Spleen (tissue), 7 donors: Measurements from ENCODE around the gene CDC42EP5.
A peak's percentile ranks its signal among the peaks of the same experiment; 100 is the strongest.

ENCODE experiments used
- CTCF ChIP-seq, 11 experiments: fragments of 200-600 bp in 7 of 11; fragments of 450-650 bp in 4 of 11; sonication (generic) in 4 of 11; IDR thresholded peaks in 8 of 11; conservative IDR thresholded peaks in 3 of 11; 1 replicate in 7 of 11; 2 replicates in 4 of 11; pipeline versions ENCODE4 v1.4.0 to v1.8.0; 2016 to 2021; ENCODE audit warnings: antibody characterized with exemption in 11 of 11, inconsistent platforms in 4 of 11, mild to moderate bottlenecking in 1 of 11
- POLR2A ChIP-seq, 3 donors: fragments of 450-650 bp; IDR thresholded peaks; one replicate each; pipeline ENCODE4 v1.5.1; 2017; ENCODE audit warnings: antibody characterized with exemption in 3 of 3, mild to moderate bottlenecking in 1 of 3
- POLR2AphosphoS5 ChIP-seq, 3 donors: sonication (generic); formaldehyde crosslinking; IDR thresholded peaks; one replicate each; pipeline ENCODE4 v1.5.1; 2017; ENCODE audit warnings: antibody characterized with exemption in 3 of 3
- donor health status: DM: no; HTN: no; CAD: no; lungs with moderate emphysema.
- donor health status: DM: no; HTN: no; CAD: no.
- donor health status: DM: no; HTN: no; CAD: no.

- TF ChIP-seq POLR2A (IDR thresholded peaks at IDR 0.05) (no peak), POLR2AphosphoS5 (IDR thresholded peaks at IDR 0.05) (no peak), CTCF (IDR thresholded peaks at IDR 0.05 in 8 of 11, conservative IDR thresholded peaks at IDR 0.05 in 3 of 11) (peak in 9 of 11 experiments; percentile 15 to 69 (median 58))
Measured at GRCh38 chr19:54478677-54479266, 5.7 kb upstream of the CDC42EP5 start.
